ENCODE measurements around the gene MZB1. TPM values are rescaled to one million over a fixed set of nuclear protein-coding genes. Genes with fewer than 3 reads are reported as not detected.

Gene MZB1
- total and polyA plus RNA-seq, 2 of the 13 experiments (the other 11 are each of a cell fraction or from before 2014, with no cell fraction given) = 0.31 to 0.40 TPM

DNA sequence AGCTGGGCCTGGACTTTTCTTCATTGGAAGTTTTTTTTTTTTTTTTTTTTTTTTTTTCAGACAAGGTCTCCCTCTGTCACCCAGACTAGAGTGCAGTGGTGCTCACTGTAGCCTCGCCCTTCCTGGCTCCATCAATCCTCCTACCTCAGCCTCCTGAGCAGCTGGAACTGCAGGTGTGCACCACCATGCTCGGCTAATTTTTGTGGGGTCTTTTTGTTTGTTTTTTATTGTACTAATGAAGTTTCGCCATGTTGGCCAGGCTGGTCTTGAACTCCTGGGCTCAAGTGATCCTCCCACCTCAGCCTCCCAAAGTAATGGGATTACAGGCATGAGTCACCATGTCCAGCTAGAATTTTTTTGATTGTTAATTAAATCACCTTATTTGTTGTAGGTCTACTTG, 46.0 kb upstream of the MZB1 start:
- no peak overlapping the region for H3K4me3 ChIP-seq (replicated peaks in 1 of 3; ENCODE audit: insufficient read depth in 1 of 3, low read depth in 2 of 3, low read length in 3 of 3)
- ChIA-PET CTCF (ENCODE audit: low intra/inter-chr PET ratio, low total read pairs) (no interaction called here), POLR2A (interaction anchor here (1.3 kb wide), 1 partner anchor 67 kb away, joined by 4 read pairs; no protein-coding TSS in a partner anchor)
- H2AFZ ChIP-seq (ENCODE audit: low read length) = no peak overlapping the region
- no TSS peak for BruUV-seq (replicated peaks)
- FAIRE-seq (no peak), DNase-seq (ENCODE audit: low spot score) (no peak), ATAC-seq (no peak)
- intact Hi-C loops (cut with micrococcal nuclease; ENCODE audit: unreplicated experiment) = loop anchor here (5.0 to 10.0 kb wide), 2 partner anchors 67 to 309 kb away; no protein-coding TSS in a partner anchor
- H3K9ac ChIP-seq (ENCODE audit: insufficient read depth, low read depth, low read length) = no peak overlapping the region
- H4K20me1 ChIP-seq (ENCODE audit: insufficient read depth, low read length) = no peaks in the 10 kb centered on the region
- no peaks in the 10 kb centered on the region for H3K79me2 ChIP-seq (ENCODE audit: insufficient read depth, low read length)
- H3K9me3 ChIP-seq (ENCODE audit: low read length) = no peaks in the 10 kb centered on the region
- no peaks in the 10 kb centered on the region for H3K27me3 ChIP-seq (ENCODE audit: control insufficient read depth in 1 of 2, insufficient read depth in 2 of 2, low read length in 2 of 2)
- H3K4me2 ChIP-seq (ENCODE audit: low read depth, low read length) = no peak overlapping the region
- no peak for TF ChIP-seq ISL2 (CRISPR knock-in tag; IDR thresholded peaks at IDR 0.05)
- TF ChIP-seq ZFX (CRISPR knock-in tag; IDR thresholded peaks at IDR 0.05; ENCODE audit: low read depth) = no peak
- TF ChIP-seq, protein P1, sequence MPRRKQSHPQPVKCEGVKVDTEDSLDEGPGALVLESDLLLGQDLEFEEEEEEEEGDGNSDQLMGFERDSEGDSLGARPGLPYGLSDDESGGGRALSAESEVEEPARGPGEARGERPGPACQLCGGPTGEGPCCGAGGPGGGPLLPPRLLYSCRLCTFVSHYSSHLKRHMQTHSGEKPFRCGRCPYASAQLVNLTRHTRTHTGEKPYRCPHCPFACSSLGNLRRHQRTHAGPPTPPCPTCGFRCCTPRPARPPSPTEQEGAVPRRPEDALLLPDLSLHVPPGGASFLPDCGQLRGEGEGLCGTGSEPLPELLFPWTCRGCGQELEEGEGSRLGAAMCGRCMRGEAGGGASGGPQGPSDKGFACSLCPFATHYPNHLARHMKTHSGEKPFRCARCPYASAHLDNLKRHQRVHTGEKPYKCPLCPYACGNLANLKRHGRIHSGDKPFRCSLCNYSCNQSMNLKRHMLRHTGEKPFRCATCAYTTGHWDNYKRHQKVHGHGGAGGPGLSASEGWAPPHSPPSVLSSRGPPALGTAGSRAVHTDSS (CRISPR knock-in tag; conservative IDR thresholded peaks at IDR 0.05) = no peak
- no peaks in the 10 kb centered on the region for H3K36me3 ChIP-seq (replicated peaks in 1 of 2; ENCODE audit: control insufficient read depth in 1 of 2, insufficient read depth in 2 of 2, low read length in 2 of 2)
- 96% methylated on average over 3 of the region's 3 CpGs for WGBS (ENCODE audit: low lambda C conversion rate)
- H3K27ac ChIP-seq (ENCODE audit: extremely low read length, insufficient read depth, low read length) = no peak overlapping the region
- H3K4me1 ChIP-seq (ENCODE audit: insufficient read depth, low read length) = peaks cover 15% of the 10 kb centered on the region
- in situ Hi-C loops (cut with HindIII; ENCODE audit: extremely low pct_ligation_motif_present, low pct_unique_long_range_greater_than_20kb) = no loop called here

- Histone ChIP-seq H3K4me3 (replicated peaks in 1 of 3; ENCODE audit: insufficient read depth in 1 of 3, low read depth in 2 of 3, low read length in 3 of 3) (no peak overlapping the region), H3K27me3 (ENCODE audit: control insufficient read depth in 1 of 2, insufficient read depth in 2 of 2, low read length in 2 of 2) (no peaks in the 10 kb centered on the region), H3K9me3 (ENCODE audit: low read length) (no peaks in the 10 kb centered on the region), H3K4me2 (ENCODE audit: low read depth, low read length) (no peak overlapping the region), H3K79me2 (ENCODE audit: insufficient read depth, low read length) (no peaks in the 10 kb centered on the region), H3K9ac (ENCODE audit: insufficient read depth, low read depth, low read length) (no peak overlapping the region), H3K4me1 (ENCODE audit: insufficient read depth, low read length) (no peaks in the 10 kb centered on the region), H3K27ac (ENCODE audit: extremely low read length, insufficient read depth, low read length) (no peak overlapping the region), H4K20me1 (ENCODE audit: insufficient read depth, low read length) (no peaks in the 10 kb centered on the region), H3K36me3 (replicated peaks in 1 of 2; ENCODE audit: control insufficient read depth in 1 of 2, insufficient read depth in 2 of 2, low read length in 2 of 2) (no peaks in the 10 kb centered on the region), H2AFZ (ENCODE audit: low read length) (no peak overlapping the region)
- 88% methylated on average over 1 of the region's 1 CpG for WGBS (ENCODE audit: low lambda C conversion rate)
- in situ Hi-C loops (cut with HindIII; ENCODE audit: extremely low pct_ligation_motif_present, low pct_unique_long_range_greater_than_20kb) (no loop called here), intact Hi-C loops (cut with micrococcal nuclease; ENCODE audit: unreplicated experiment) (loop anchor here (10.0 kb wide), 1 partner anchor 313 kb away; no protein-coding TSS in a partner anchor)
- ChIA-PET CTCF (ENCODE audit: low intra/inter-chr PET ratio, low total read pairs) (no interaction called here), POLR2A (no interaction called here)
- BruUV-seq (replicated peaks) = no TSS peak
- no peak for DNase-seq (ENCODE audit: low spot score)
- FAIRE-seq = no peak
- ATAC-seq = no peak
- TF ChIP-seq KDM1A (CRISPR knock-in tag; IDR thresholded peaks at IDR 0.05) = no peak
- TF ChIP-seq TAF15 (IDR thresholded peaks at IDR 0.05; ENCODE audit: low read depth, low read length, poor library complexity, severe bottlenecking) = no peak
- TF ChIP-seq, protein P2, sequence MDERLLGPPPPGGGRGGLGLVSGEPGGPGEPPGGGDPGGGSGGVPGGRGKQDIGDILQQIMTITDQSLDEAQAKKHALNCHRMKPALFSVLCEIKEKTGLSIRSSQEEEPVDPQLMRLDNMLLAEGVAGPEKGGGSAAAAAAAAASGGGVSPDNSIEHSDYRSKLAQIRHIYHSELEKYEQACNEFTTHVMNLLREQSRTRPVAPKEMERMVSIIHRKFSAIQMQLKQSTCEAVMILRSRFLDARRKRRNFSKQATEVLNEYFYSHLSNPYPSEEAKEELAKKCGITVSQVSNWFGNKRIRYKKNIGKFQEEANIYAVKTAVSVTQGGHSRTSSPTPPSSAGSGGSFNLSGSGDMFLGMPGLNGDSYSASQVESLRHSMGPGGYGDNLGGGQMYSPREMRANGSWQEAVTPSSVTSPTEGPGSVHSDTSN (CRISPR knock-in tag; IDR thresholded peaks at IDR 0.05) = no peak
- no peak for TF ChIP-seq ZNF652 (CRISPR knock-in tag; IDR thresholded peaks at IDR 0.05; ENCODE audit: borderline replicate concordance, low read depth)
- TF ChIP-seq, protein P3, sequence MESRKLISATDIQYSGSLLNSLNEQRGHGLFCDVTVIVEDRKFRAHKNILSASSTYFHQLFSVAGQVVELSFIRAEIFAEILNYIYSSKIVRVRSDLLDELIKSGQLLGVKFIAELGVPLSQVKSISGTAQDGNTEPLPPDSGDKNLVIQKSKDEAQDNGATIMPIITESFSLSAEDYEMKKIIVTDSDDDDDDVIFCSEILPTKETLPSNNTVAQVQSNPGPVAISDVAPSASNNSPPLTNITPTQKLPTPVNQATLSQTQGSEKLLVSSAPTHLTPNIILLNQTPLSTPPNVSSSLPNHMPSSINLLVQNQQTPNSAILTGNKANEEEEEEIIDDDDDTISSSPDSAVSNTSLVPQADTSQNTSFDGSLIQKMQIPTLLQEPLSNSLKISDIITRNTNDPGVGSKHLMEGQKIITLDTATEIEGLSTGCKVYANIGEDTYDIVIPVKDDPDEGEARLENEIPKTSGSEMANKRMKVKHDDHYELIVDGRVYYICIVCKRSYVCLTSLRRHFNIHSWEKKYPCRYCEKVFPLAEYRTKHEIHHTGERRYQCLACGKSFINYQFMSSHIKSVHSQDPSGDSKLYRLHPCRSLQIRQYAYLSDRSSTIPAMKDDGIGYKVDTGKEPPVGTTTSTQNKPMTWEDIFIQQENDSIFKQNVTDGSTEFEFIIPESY (CRISPR knock-in tag; IDR thresholded peaks at IDR 0.05) = no peak
- no peak for TF ChIP-seq ZNF746 (CRISPR knock-in tag; IDR thresholded peaks at IDR 0.05)
- no peak for TF ChIP-seq ZNF629 (CRISPR knock-in tag; conservative IDR thresholded peaks at IDR 0.05)
- no peak for TF ChIP-seq ZMAT3 (CRISPR knock-in tag; conservative IDR thresholded peaks at IDR 0.05)
- TF ChIP-seq SUZ12 (IDR thresholded peaks at IDR 0.05; ENCODE audit: low read depth, low read length) = no peak
- no peak for TF ChIP-seq ATF2 (CRISPR knock-in tag; IDR thresholded peaks at IDR 0.05)
- TF ChIP-seq SMYD3 (CRISPR knock-in tag; IDR thresholded peaks at IDR 0.05) = no peak
Observed at GRCh38 chr5:139431706-139432105, 42.0 kb upstream of the MZB1 start.
